Measurements from ENCODE around the gene NPM3. TPM values are rescaled to one million over a fixed set of nuclear protein-coding genes. Genes with fewer than 3 reads are reported as not detected.

NPM3 gene
- total RNA-seq, 1 donor from 2014 or later, result 5.8 TPM

GRCh38 chr10:101778151-101778780, 5.0 kb downstream of the NPM3 start:
- intact Hi-C loops (cut with DNase I), result no loop called here
- DNase-seq (no peak), ATAC-seq (ENCODE audit: poor library complexity) (no peak)

DNA sequence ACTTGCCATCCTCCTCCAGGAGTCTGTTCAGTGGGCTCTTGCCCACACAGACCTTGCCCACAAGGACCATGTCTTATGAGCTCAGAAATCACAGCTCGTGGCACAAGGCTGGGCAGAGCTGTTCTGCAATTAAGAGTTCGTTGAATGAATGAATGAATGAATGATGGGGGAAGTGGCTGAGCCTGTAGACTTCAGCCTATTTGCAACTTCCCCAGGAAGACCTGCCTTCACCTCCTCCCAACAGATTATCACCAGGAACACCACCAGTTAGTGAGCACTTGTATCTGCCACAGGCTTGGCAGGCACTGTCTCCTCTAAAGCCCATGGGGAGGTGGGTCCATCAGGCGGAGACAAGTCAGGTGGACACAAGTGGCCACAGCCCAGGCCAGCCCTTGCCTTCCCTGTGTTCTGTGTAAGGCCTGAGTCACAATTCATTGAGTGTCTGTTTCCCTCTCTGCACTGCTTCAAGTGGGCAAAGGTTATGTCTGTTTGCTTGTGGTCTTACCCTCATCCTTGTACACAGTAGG, 5.6 kb downstream of the NPM3 start:
- intact Hi-C loops (cut with DNase I), result no loop called here
- DNase-seq, result no peak
- no peak for ATAC-seq (ENCODE audit: poor library complexity)

GRCh38 chr10:101776161-101776817, 7.0 kb downstream of the NPM3 start:
- ATAC-seq (ENCODE audit: poor library complexity) (no peak), DNase-seq (no peak)
- intact Hi-C loops (cut with DNase I), result no loop called here

GRCh38 chr10:101775273-101776160, 7.7 kb downstream of the NPM3 start, which contains the start of gene FGF8:
TSS of gene FGF8 (minus strand) at chr10:101776114. CDS start at chr10:101775900, 214 bp downstream.
- intact Hi-C loops (cut with DNase I), result no loop called here
- DNase-seq (no peak), ATAC-seq (ENCODE audit: poor library complexity) (no peak)

DNA sequence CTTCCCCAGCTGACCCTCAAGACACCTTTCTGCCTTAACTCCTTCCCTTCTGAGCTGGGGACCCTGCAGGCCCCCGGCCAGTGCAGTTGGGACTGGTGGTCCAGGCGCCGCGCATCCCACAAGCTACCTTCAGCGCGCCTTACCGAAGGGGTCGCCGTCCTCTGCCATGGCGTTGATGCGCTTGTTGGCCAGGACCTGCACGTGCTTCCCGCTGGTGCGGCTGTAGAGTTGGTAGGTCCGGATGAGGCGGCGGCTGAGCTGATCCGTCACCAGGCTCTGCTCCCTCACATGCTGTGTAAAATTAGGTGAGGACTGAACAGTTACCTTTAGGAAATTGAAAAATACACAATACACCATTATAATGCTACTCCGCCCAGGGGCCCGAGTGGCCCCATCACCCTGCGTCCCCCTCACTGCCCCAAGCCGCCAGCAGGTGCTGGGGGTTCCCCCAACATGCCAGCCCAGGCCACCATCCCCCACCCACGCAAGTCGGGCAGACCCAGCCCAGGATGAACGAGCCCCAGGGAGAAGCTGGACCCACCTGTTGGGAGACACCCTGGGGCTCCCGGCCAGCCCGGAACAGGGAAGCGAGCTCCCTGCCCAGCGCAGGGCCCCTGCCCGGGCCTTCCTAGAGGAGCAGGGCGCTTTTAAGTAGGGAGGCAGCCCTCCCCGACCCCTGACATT, 8.5 kb downstream of the NPM3 start:
- DNase-seq, result no peak
- intact Hi-C loops (cut with DNase I), result no loop called here
- no peak for ATAC-seq (ENCODE audit: poor library complexity)

DNA sequence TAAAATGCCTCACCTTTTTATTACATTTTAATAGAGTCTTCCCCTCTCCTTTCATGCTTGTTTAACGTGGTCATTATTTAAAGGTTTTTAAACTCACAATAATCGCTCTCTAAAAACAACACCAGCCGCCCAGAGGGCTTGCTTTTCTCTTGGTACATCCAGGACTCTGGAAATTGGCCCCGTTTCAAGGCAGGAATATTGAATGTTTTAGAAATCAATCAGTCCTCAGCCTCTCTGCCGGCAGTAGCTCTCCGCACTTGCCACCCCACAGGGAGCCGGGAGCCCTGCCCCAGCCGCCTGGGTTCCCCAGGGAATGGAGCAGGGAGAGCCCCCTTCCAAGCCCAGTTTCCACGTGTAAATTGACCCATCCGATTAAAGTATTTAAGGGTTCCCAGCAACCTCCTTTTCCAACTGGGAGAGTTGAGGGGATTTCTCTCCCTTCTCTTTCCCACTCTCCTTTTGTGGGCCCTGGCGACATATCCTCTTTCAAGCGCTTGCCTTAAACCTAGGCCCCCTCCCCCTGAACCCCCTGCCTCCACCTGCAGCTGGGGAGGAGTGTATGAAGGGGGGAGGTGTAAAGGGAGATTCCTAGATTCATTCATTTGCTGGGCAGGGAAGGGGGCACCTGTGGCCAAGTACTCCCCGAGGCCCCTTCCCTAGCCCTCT, 9.2 kb downstream of the NPM3 start:
- DNase-seq, result no peak
- ATAC-seq (ENCODE audit: poor library complexity), result no peak
- intact Hi-C loops (cut with DNase I), result no loop called here

DNA sequence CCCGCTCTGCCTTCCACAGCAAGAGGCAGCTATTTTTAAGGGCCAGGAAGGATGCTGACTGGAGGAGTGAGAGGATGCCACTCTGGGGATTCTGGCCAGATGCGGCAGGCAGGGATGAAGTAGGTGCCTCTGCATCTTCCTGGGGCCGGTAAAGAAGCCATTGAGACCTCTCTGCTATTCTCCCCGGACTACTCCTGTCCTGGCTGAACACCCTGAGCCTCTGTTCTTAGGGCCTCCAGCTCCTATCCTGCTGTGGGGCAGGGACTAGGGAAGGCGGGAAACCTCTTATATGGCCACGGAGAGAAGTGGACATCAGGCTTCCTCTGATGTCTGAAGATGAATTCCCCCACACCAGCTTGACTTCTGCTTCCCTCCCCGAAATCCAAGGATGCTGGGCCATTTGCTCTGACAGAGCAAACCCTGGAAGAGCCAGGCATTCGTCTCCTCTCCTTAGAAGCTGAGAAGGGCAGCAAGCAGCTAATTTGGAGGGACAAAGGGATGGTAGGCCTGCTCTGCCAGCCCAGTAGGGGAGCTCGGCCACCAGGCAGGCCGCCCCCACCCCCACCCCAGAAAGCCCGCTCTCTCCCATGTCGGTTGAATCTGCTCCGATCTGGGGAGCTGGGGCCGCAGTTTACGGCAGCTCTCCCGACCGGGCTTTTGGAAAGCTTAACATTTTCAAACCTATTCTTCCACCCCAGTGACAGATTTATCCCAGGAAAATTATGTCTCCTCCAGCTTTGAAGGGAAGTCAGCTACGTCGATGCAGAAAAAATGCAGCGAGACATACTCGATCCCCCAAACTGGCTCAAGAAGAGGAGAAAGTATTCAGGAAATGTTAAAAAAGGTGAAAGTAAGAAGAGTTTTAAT, 10.1 kb downstream of the NPM3 start:
- intact Hi-C loops (cut with DNase I), result no loop called here
- DNase-seq (no peak), ATAC-seq (ENCODE audit: poor library complexity) (no peak)

DNA sequence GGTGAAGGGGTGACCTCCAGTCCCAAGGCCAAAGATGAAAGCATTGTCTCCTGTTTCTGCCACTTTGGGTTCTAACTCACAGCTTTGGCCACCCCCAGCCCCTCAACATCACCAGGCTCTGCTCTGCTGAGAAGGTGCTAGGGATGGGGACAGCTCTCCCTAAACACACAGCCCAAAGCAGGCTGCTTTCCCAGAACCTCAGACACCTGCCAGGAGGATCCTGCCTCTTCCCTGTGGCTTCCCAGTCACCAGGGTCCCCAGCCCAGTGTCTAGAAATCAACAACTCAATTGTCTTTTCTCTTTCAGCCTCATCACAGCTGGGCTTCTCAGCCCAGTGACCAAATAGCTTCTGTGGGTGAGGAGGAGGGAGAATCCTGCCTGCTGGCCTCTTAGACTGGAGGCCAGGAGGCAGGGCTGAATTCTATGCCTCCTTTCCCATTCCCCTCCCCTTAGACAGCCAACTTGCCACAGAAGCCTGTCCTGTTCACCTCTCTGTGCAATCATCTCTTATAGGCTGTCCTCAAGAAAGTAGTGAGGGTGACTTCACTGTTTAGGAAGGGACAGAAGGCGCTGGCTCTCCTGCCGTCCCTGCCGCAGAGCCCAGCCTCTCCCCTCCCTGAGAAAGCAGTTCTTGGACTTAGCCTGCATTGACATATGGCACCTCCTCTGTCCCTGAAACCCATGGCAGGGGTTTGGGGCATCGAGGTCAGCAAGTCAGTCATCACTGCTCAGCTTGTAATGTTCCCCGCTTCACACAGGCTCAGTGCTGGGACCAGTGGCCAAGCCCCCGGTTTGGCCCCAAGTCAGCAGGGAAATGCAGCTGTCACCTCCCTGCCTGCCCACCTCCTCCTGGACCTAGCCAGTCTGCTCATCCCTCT, 11.0 kb downstream of the NPM3 start:
- DNase-seq (no peak), ATAC-seq (ENCODE audit: poor library complexity) (no peak)
- intact Hi-C loops (cut with DNase I), result no loop called here

- intact Hi-C loops (cut with DNase I), result no loop called here
- ATAC-seq (ENCODE audit: poor library complexity), result no peak
- DNase-seq, result no peak
These were observed 11.9 kb downstream of the NPM3 start for GRCh38 chr10:101771380-101771779.

DNA sequence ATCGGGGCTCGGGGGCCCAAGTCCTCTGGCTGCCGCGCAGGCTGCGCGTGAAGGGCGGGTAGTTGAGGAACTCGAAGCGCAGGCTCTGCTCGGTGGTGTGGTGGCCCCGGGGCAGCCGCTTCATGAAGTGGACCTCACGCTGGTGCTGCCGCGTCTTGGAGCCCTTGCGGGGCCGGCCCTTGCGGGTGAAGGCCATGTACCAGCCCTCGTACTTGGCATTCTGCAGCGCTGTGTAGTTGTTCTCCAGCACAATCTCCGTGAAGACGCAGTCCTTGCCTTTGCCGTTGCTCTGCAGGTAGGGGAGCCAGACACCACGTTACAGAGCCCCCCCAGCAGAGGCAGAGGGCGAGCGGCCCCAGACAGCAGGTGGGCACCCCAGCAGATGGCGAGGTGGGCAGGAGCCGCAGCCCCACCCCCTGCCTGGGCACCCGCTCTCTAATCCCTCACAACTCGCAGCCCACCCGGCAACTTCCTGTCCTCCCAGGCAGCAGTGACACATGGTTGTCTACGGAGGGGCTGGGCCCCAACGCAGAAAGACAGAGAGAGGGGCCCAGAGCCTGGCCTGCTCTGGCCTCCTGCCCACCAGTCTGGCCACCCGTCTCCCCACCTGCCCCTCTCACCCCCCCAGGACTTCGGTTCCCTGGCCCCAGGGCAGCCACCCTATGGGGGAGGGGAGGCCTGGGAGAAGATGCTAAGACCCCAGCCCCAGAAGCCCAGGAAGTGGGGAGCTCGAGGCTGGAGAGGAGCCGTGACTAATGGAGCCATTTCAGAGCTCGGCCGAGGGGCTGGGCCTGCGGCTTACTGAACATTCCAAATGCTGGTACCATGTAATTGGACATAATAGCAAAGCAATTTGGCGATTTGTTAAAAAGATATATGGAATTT, 12.7 kb downstream of the NPM3 start:
- no peak for ATAC-seq (ENCODE audit: poor library complexity)
- intact Hi-C loops (cut with DNase I), result no loop called here

DNA sequence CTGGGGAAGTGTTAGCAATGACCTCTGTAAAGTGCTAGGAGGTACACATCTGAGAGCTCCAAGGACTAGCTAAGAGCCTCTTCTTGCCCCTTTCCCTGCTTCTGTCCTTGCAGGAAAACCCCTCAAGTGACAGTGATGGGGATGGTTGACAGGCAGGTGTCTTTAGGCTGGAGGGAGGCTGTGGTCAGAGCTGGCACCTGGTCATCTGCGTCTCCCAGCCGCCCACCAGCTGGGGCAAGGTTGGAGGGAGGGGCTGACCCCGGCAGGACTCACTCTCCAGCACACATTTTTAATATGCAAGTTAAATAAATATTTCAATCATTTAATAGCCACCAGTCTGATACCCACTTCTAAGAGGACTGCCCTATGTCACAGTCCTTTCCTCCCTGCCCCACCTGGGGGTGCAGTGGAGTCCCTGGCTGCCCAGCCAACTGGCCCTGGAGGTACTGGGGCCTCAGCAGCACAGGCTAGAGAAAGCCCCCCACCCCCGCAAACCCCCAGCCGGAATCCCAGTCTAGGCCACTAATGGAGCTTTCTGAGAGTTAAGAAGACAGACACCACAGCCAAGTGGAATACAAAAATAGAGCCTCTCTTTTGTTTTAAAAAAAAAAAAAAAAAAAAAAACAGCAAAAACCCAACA, 13.6 kb downstream of the NPM3 start:
- ATAC-seq (ENCODE audit: poor library complexity) (no peak), DNase-seq (no peak)
- intact Hi-C loops (cut with DNase I), result no loop called here

More for the DNA sequence above, 12.7 kb downstream of the NPM3 start:
- no peak for DNase-seq

DNA sequence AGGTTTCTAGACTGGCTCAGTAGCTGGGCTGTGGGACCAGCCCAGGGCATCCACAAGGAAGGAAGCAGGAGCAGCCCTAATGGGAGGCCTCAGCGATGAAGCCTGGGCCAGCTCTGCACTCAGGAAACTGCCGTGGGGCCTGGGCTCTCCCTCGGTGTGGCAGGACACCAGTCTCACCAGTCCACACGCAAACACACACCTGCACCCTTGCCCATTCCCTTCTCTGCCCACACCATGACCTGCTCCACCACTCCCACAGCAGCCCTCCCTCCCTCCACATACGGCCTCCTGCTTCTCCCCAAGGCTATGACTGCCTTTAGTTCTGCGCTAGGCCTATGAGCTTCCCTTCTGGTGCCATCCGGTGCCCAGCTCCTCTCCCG, 14.5 kb downstream of the NPM3 start:
- intact Hi-C loops (cut with DNase I), result no loop called here
- ATAC-seq (ENCODE audit: poor library complexity), result no peak
- no peak for DNase-seq

- intact Hi-C loops (cut with DNase I), result no loop called here
- no peak for DNase-seq
- ATAC-seq (ENCODE audit: poor library complexity), result no peak
These were observed 15.1 kb downstream of the NPM3 start for GRCh38 chr10:101767966-101768790.

GRCh38 chr10:101767600-101767945, 15.7 kb downstream of the NPM3 start:
- ATAC-seq (ENCODE audit: poor library complexity) (no peak), DNase-seq (no peak)

More at GRCh38 chr10:101767600-101767945, 15.7 kb downstream of the NPM3 start:
- intact Hi-C loops (cut with DNase I), result no loop called here

Measured in Right ventricle myocardium superior (tissue), 1 donor.